Right lobe of liver (tissue), 4 donors: ENCODE results near the gene MLLT1.

Experiments
- POLR2A ChIP-seq: fragments of 450-650 bp; IDR thresholded peaks from one replicate; pipeline ENCODE4 v1.6.1; 2017; ENCODE audit warnings: antibody characterized with exemption, mild to moderate bottlenecking
- TF ChIP-seq, protein P1 (sequence below), 4 donors: fragments of 200-600 bp in 3 of 4; fragments of 450-650 bp in 1 of 4; IDR thresholded peaks; one replicate each; pipeline versions ENCODE4 v1.5.1 to v1.8.0; 2016 to 2022; ENCODE audit warnings: antibody characterized with exemption in 4 of 4, mild to moderate bottlenecking in 2 of 4
- donor health status: DM: no; HTN: no; CAD: no.
- donor health status: DM: no; HTN: no; CAD: no.
- donor health status: DM: no; HTN: yes; CAD: no.

DNA sequence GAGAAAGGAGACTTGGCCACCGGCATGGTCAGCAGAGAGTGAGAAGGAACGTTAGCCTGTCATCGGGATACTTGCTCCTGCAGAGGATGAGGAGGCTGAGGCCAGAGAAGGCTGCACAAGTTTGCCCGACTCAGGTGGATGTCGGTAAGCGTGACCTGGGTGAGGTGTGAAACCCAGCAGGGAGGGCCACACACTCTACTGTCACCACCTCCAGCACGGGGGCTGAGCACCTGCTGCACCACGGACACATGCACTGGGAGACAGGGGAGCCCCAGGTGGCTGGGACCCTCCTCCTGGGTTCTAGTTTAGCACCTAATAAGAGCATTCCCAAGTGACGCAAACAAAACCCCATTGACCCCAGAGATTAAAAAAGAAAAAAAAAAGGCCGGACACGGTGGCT, 17.3 kb downstream of the MLLT1 start:
- TF ChIP-seq, protein P1, sequence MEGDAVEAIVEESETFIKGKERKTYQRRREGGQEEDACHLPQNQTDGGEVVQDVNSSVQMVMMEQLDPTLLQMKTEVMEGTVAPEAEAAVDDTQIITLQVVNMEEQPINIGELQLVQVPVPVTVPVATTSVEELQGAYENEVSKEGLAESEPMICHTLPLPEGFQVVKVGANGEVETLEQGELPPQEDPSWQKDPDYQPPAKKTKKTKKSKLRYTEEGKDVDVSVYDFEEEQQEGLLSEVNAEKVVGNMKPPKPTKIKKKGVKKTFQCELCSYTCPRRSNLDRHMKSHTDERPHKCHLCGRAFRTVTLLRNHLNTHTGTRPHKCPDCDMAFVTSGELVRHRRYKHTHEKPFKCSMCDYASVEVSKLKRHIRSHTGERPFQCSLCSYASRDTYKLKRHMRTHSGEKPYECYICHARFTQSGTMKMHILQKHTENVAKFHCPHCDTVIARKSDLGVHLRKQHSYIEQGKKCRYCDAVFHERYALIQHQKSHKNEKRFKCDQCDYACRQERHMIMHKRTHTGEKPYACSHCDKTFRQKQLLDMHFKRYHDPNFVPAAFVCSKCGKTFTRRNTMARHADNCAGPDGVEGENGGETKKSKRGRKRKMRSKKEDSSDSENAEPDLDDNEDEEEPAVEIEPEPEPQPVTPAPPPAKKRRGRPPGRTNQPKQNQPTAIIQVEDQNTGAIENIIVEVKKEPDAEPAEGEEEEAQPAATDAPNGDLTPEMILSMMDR (IDR thresholded peaks at IDR 0.05), result no peak
- no peak for TF ChIP-seq POLR2A
